ENCODE measurements around the gene PTPN20.
A peak's percentile ranks its signal among the peaks of the same experiment; 100 is the strongest.

PTPN20 gene

GRCh38 chr10:47046321-47047126, 135.3 kb downstream of the PTPN20 start:
- no peak overlapping the region for H3K4me3 ChIP-seq (replicated peaks; ENCODE audit: insufficient read depth, low read length)
- no peak overlapping the region for H3K27ac ChIP-seq (replicated peaks)
- TF ChIP-seq SPI1 (IDR thresholded peaks at IDR 0.05; ENCODE audit: borderline replicate concordance, low read depth) (no peak), REST (IDR thresholded peaks at IDR 0.05; ENCODE audit: insufficient replicate concordance, low read depth) (no peak), POLR2AphosphoS5 (IDR thresholded peaks at IDR 0.05; ENCODE audit: low read depth) (no peak), CTCF (IDR thresholded peaks at IDR 0.05; ENCODE audit: insufficient read depth, low read length) (no peak), GABPA (IDR thresholded peaks at IDR 0.05; ENCODE audit: low read depth) (no peak)
- DNase-seq (ENCODE audit: low read depth in 1 of 2, low spot score in 1 of 2) = no peak
- H3K27me3 ChIP-seq (ENCODE audit: insufficient read depth, poor library complexity, severe bottlenecking) = no peaks in the 10 kb centered on the region

GRCh38 chr10:47047127-47047504, 135.9 kb downstream of the PTPN20 start:
- TF ChIP-seq GABPA (IDR thresholded peaks at IDR 0.05; ENCODE audit: low read depth) = no peak
- no peak for TF ChIP-seq SPI1 (IDR thresholded peaks at IDR 0.05; ENCODE audit: borderline replicate concordance, low read depth)
- TF ChIP-seq CTCF (IDR thresholded peaks at IDR 0.05; ENCODE audit: insufficient read depth, low read length) = no peak
- TF ChIP-seq REST (IDR thresholded peaks at IDR 0.05; ENCODE audit: insufficient replicate concordance, low read depth) = no peak
- TF ChIP-seq POLR2AphosphoS5 (IDR thresholded peaks at IDR 0.05; ENCODE audit: low read depth) = no peak
- Histone ChIP-seq H3K27ac (replicated peaks) (no peak overlapping the region), H3K4me3 (replicated peaks; ENCODE audit: insufficient read depth, low read length) (no peak overlapping the region), H3K27me3 (ENCODE audit: insufficient read depth, poor library complexity, severe bottlenecking) (no peaks in the 10 kb centered on the region)
- DNase-seq (ENCODE audit: low read depth in 1 of 2, low spot score in 1 of 2) = no peak

- TF ChIP-seq POLR2AphosphoS5 (IDR thresholded peaks at IDR 0.05; ENCODE audit: low read depth) = no peak
- no peak for TF ChIP-seq GABPA (IDR thresholded peaks at IDR 0.05; ENCODE audit: low read depth)
- no peak for TF ChIP-seq SPI1 (IDR thresholded peaks at IDR 0.05; ENCODE audit: borderline replicate concordance, low read depth)
- no peak for TF ChIP-seq REST (IDR thresholded peaks at IDR 0.05; ENCODE audit: insufficient replicate concordance, low read depth)
- TF ChIP-seq CTCF (IDR thresholded peaks at IDR 0.05; ENCODE audit: insufficient read depth, low read length) = peak; percentile 95
- peak; percentile 56 to 69 for DNase-seq (ENCODE audit: low read depth in 1 of 2, low spot score in 1 of 2)
- H3K27ac ChIP-seq (replicated peaks) = no peak overlapping the region
- H3K27me3 ChIP-seq (ENCODE audit: insufficient read depth, poor library complexity, severe bottlenecking) = no peaks in the 10 kb centered on the region
- no peak overlapping the region for H3K4me3 ChIP-seq (replicated peaks; ENCODE audit: insufficient read depth, low read length)
These were observed 136.6 kb downstream of the PTPN20 start for GRCh38 chr10:47047577-47048525.

Data from HL-60 (cell line).